Suprapubic skin (tissue), 4 donors: ENCODE results near the gene KCNN1. TPM values are rescaled to one million over a fixed set of nuclear protein-coding genes. Genes with fewer than 3 reads are reported as not detected.

Source experiments
- DNase-seq, 2 donors: peaks; one replicate each; pipeline ENCODE4 v3.0.0-alpha.2; 2019; ENCODE audit warnings: low spot score in 2 of 2
- H3K27ac ChIP-seq: fragments of 200-600 bp; sonication (generic); one replicate; pipeline ENCODE4 v1.5.1; 2019
- H3K27me3 ChIP-seq: fragments of 200-600 bp; sonication (generic); one replicate; pipeline ENCODE4 v1.5.1; 2019
- H3K36me3 ChIP-seq: fragments of 200-600 bp; sonication (generic); one replicate; pipeline ENCODE4 v1.5.1; 2019
- H3K4me1 ChIP-seq: fragments of 200-600 bp; sonication (generic); one replicate; pipeline ENCODE4 v1.5.1; 2019
- H3K4me3 ChIP-seq: fragments of 200-600 bp; sonication (generic); one replicate; pipeline ENCODE4 v1.5.1; 2019; ENCODE audit warnings: mild to moderate bottlenecking
- H3K9me3 ChIP-seq: fragments of 200-600 bp; sonication (generic); one replicate; pipeline ENCODE4 v1.5.1; 2019
- CTCF ChIP-seq, 2 donors: fragments of 200-600 bp in 1 of 2; fragments of 450-650 bp in 1 of 2; sonication (generic) in 1 of 2; IDR thresholded peaks; one replicate each; pipeline ENCODE4 v1.5.1; 2016 to 2019; ENCODE audit warnings: antibody characterized with exemption in 2 of 2, mild to moderate bottlenecking in 1 of 2, moderate library complexity in 1 of 2
- EP300 ChIP-seq: sonication (generic); formaldehyde crosslinking; IDR thresholded peaks from one replicate; pipeline ENCODE4 v1.6.1; 2017; ENCODE audit warnings: antibody characterized with exemption
- POLR2A ChIP-seq, 2 donors: fragments of 450-650 bp; IDR thresholded peaks; one replicate each; pipeline ENCODE4 v1.6.1; 2017; ENCODE audit warnings: antibody characterized with exemption in 2 of 2, mild to moderate bottlenecking in 2 of 2, moderate library complexity in 2 of 2
- POLR2AphosphoS5 ChIP-seq, 3 donors: sonication (generic); formaldehyde crosslinking; IDR thresholded peaks; one replicate each; pipeline ENCODE4 v1.6.1; 2017; ENCODE audit warnings: antibody characterized with exemption in 3 of 3
- WGBS: methylation state at CpG from one replicate; pipeline ENCODE4 v1.1.5; 2018; 5-methylcytosine and 5-hydroxymethylcytosine counted together
- total RNA-seq, 4 donors: library from RNA; depleted of rRNA; stranded (reverse); fragments of >200 nt; gene quantifications; one replicate each; pipeline ENCODE4 v1.1.0, GENCODE V29; 2016

KCNN1 gene
- total RNA-seq, 4 donors from 2014 or later, result 0.26 to 0.51 TPM; not detected in 2

GRCh38 chr19:17936379-17936778 is 30.5 kb upstream of the KCNN1 start:
- no peak for DNase-seq
- 92% methylated on average over 20 of the region's 21 CpGs for WGBS
- H3K36me3 ChIP-seq, result peaks cover 16% of the 10 kb centered on the region

GRCh38 chr19:17937371-17937900 is 29.5 kb upstream of the KCNN1 start:
- no peak overlapping the region for H3K4me3 ChIP-seq
- no peaks in the 10 kb centered on the region for H3K9me3 ChIP-seq
- peaks cover 16% of the 10 kb centered on the region for H3K36me3 ChIP-seq
- H3K27me3 ChIP-seq, result no peaks in the 10 kb centered on the region
- no peak overlapping the region for H3K27ac ChIP-seq
- no peak for TF ChIP-seq POLR2A (IDR thresholded peaks at IDR 0.05)
- TF ChIP-seq EP300, result no peak
- TF ChIP-seq POLR2AphosphoS5 (IDR thresholded peaks at IDR 0.05), result no peak
- TF ChIP-seq CTCF (IDR thresholded peaks at IDR 0.05), result no peak
- no peak for DNase-seq
- WGBS, result 89% methylated on average over 9 of the region's 9 CpGs
- peaks cover 14% of the 10 kb centered on the region for H3K4me1 ChIP-seq

More at GRCh38 chr19:17936379-17936778, 30.5 kb upstream of the KCNN1 start:
- Histone ChIP-seq H3K4me3 (no peak overlapping the region), H3K9me3 (no peaks in the 10 kb centered on the region), H3K27me3 (no peaks in the 10 kb centered on the region), H3K4me1 (peaks cover 23% of the 10 kb centered on the region), H3K27ac (no peak overlapping the region)
- TF ChIP-seq POLR2A (IDR thresholded peaks at IDR 0.05) (no peak), EP300 (no peak), CTCF (IDR thresholded peaks at IDR 0.05) (no peak), POLR2AphosphoS5 (IDR thresholded peaks at IDR 0.05) (no peak)

- peaks cover 16% of the 10 kb centered on the region for H3K36me3 ChIP-seq
- no peak overlapping the region for H3K4me3 ChIP-seq
- peak in 1 of 2 donors; percentile 79 for DNase-seq
- H3K27me3 ChIP-seq, result no peaks in the 10 kb centered on the region
- no peaks in the 10 kb centered on the region for H3K9me3 ChIP-seq
- TF ChIP-seq CTCF (IDR thresholded peaks at IDR 0.05) (peak; percentile 88 to 91), POLR2A (IDR thresholded peaks at IDR 0.05) (no peak)
- no peak overlapping the region for H3K27ac ChIP-seq
- peaks cover 19% of the 10 kb centered on the region for H3K4me1 ChIP-seq
- 71% methylated on average over 6 of the region's 7 CpGs for WGBS
Observed at GRCh38 chr19:17938092-17938845, 28.6 kb upstream of the KCNN1 start.

- DNase-seq, result no peak
- WGBS, result 80% methylated on average over 16 of the region's 17 CpGs
- TF ChIP-seq POLR2AphosphoS5 (IDR thresholded peaks at IDR 0.05) (no peak), CTCF (IDR thresholded peaks at IDR 0.05) (no peak), POLR2A (IDR thresholded peaks at IDR 0.05) (no peak), EP300 (no peak)
- Histone ChIP-seq H3K36me3 (peaks cover 13% of the 10 kb centered on the region), H3K4me1 (peaks cover 27% of the 10 kb centered on the region), H3K9me3 (no peaks in the 10 kb centered on the region), H3K27ac (no peak overlapping the region), H3K4me3 (no peak overlapping the region), H3K27me3 (no peaks in the 10 kb centered on the region)
Observed at GRCh38 chr19:17942181-17942580, 24.7 kb upstream of the KCNN1 start.

GRCh38 chr19:17942582-17943273 is 24.2 kb upstream of the KCNN1 start:
- 70% methylated on average over 25 of the region's 41 CpGs for WGBS
- Histone ChIP-seq H3K27me3 (no peaks in the 10 kb centered on the region), H3K4me1 (peaks cover 31% of the 10 kb centered on the region), H3K4me3 (peak overlapping the region; percentile 22), H3K36me3 (peaks cover 13% of the 10 kb centered on the region), H3K27ac (no peak overlapping the region), H3K9me3 (no peaks in the 10 kb centered on the region)
- DNase-seq, result no peak
- no peak for TF ChIP-seq EP300
- TF ChIP-seq POLR2A (IDR thresholded peaks at IDR 0.05), result no peak
